HG03565 (cell line): ENCODE measurements around the gene ARL4D.
"Not testable (repeated sequence)": the region's sequence is repeated elsewhere in the genome, so short reads cannot be mapped to it uniquely, and the experiment has no call there.

Experiments used
- ATAC-seq: cut with Tn5 transposase; IDR thresholded peaks from one replicate; pipeline ENCODE4 v1.9.1; 2021; ENCODE audit warnings: mild to moderate bottlenecking, moderate library complexity; ENCODE audit not compliant: unreplicated experiment

The ARL4D gene

GRCh38 chr17:43398724-43399595 lies at the start of gene ARL4D:
TSS of gene ARL4D (plus strand) at chr17:43398993. CDS start at chr17:43399733, 740 bp downstream.
- ATAC-seq: no peak

- no peak for ATAC-seq
Observed at GRCh38 chr17:43349142-43349541, 49.7 kb upstream of the ARL4D start.

- no peak for ATAC-seq
Observed at GRCh38 chr17:43350888-43351361, 47.9 kb upstream of the ARL4D start.

GRCh38 chr17:43351691-43352090 lies 47.1 kb upstream of the ARL4D start:
- no peak for ATAC-seq

GRCh38 chr17:43352579-43353331 lies 46.0 kb upstream of the ARL4D start:
- no peak for ATAC-seq

- ATAC-seq: no peak
Observed at GRCh38 chr17:43353393-43353792, 45.4 kb upstream of the ARL4D start.

- no peak for ATAC-seq
Observed at GRCh38 chr17:43354371-43354770, 44.4 kb upstream of the ARL4D start.

- ATAC-seq: no peak
Observed at GRCh38 chr17:43356450-43356849, 42.3 kb upstream of the ARL4D start.

GRCh38 chr17:43356999-43357398 lies 41.8 kb upstream of the ARL4D start:
- no peak for ATAC-seq

GRCh38 chr17:43359469-43360110 lies 39.2 kb upstream of the ARL4D start:
- ATAC-seq: no peak

GRCh38 chr17:43360376-43360738 lies 38.4 kb upstream of the ARL4D start:
- peak; percentile 24 for ATAC-seq

GRCh38 chr17:43360739-43361505 lies 37.9 kb upstream of the ARL4D start:
- ATAC-seq: peak; percentile 69

GRCh38 chr17:43363181-43363925 lies 35.4 kb upstream of the ARL4D start:
- ATAC-seq: no peak

GRCh38 chr17:43363926-43364285 lies 34.9 kb upstream of the ARL4D start:
- ATAC-seq: no peak

- ATAC-seq: no peak
Observed at GRCh38 chr17:43365356-43365755, 33.4 kb upstream of the ARL4D start.

- ATAC-seq: not testable (repeated sequence)
Observed at GRCh38 chr17:43365921-43366320, 32.9 kb upstream of the ARL4D start.

- no peak for ATAC-seq
Observed at GRCh38 chr17:43366891-43367736, 31.7 kb upstream of the ARL4D start.

- no peak for ATAC-seq
Observed at GRCh38 chr17:43367737-43368242, 31.0 kb upstream of the ARL4D start.
